Sigmoid colon (tissue), 7 donors: ENCODE measurements around the gene RHOA. TPM values are rescaled to one million over a fixed set of nuclear protein-coding genes. Genes with fewer than 3 reads are reported as not detected.
"Not testable (repeated sequence)": the region's sequence is repeated elsewhere in the genome, so short reads cannot be mapped to it uniquely, and the experiment has no call there.

Source experiments
- DNase-seq: peaks from one replicate; pipeline ENCODE4 v3.0.0-alpha.2; 2019
- H3K27ac ChIP-seq, 4 donors: fragments of 200-600 bp; sonication (generic); one replicate each; pipeline ENCODE4 v1.5.1; 2016 to 2019; ENCODE audit warnings: mild to moderate bottlenecking in 1 of 4
- H3K27me3 ChIP-seq, 3 donors: fragments of 200-600 bp; sonication (generic); one replicate each; pipeline ENCODE4 v1.5.1; 2019; ENCODE audit warnings: mild to moderate bottlenecking in 1 of 3
- H3K36me3 ChIP-seq, 4 donors: fragments of 200-600 bp; sonication (generic); one replicate each; pipeline ENCODE4 v1.5.1; 2016 to 2019
- H3K4me1 ChIP-seq, 4 donors: fragments of 200-600 bp; sonication (generic); one replicate each; pipeline ENCODE4 v1.5.1; 2017 to 2019
- H3K4me3 ChIP-seq, 4 donors: fragments of 200-600 bp; sonication (generic); one replicate each; pipeline ENCODE4 v1.5.1; 2017 to 2019; ENCODE audit warnings: mild to moderate bottlenecking in 2 of 4, moderate library complexity in 1 of 4
- H3K9me3 ChIP-seq, 4 donors: fragments of 200-600 bp in 3 of 4; sonication (generic) in 3 of 4; one replicate each; pipeline versions ENCODE4 v1.5.1 to v1.6.1; 2013 to 2019
- EP300 ChIP-seq, 4 donors: sonication (generic); formaldehyde crosslinking; IDR thresholded peaks; one replicate each; pipeline ENCODE4 v1.6.1; 2017; ENCODE audit warnings: antibody characterized with exemption in 4 of 4
- POLR2A ChIP-seq, 2 donors: fragments of 450-650 bp; IDR thresholded peaks; one replicate each; pipeline ENCODE4 v1.6.1; 2016; ENCODE audit warnings: antibody characterized with exemption in 2 of 2, mild to moderate bottlenecking in 2 of 2, moderate library complexity in 2 of 2
- POLR2AphosphoS5 ChIP-seq, 4 donors: sonication (generic); formaldehyde crosslinking; IDR thresholded peaks; one replicate each; pipeline ENCODE4 v1.6.1; 2017; ENCODE audit warnings: antibody characterized with exemption in 4 of 4
- WGBS, 2 donors: extraction: QIAGEN DNeasy Blood & Tissue Kit; methylation state at CpG; one replicate each; pipeline ENCODE4 v1.1.7; 2013; 5-methylcytosine and 5-hydroxymethylcytosine counted together
- intact Hi-C: fragments of 100-400 bp; cut with DNase I; formaldehyde crosslinking; loops from one replicate; pipeline ENCODE4 v1.15.1; 2023
- polyA plus RNA-seq, 3 donors: library from polyadenylated mRNA; stranded (reverse); fragments of 200-250 nt; gene quantifications; one replicate each; pipeline ENCODE4 v1.2.3, GENCODE V29; 2013
- total RNA-seq, 4 donors: library from RNA; depleted of rRNA; stranded (reverse); fragments of >200 nt; gene quantifications; one replicate each; pipeline ENCODE4 v1.1.0, GENCODE V29; 2016
- TF ChIP-seq, protein P1 (sequence below), 4 experiments: fragments of 450-650 bp in 3 of 4; fragments of 200-600 bp in 1 of 4; IDR thresholded peaks; one replicate each; pipeline ENCODE4 v1.5.1; 2016 to 2019; ENCODE audit warnings: antibody characterized with exemption in 4 of 4, mild to moderate bottlenecking in 3 of 4, moderate library complexity in 2 of 4
- donor health status: healthy with polysubstance abuse.
- donor health status: Bipolar disorder and iron deficiency.
- donor health status: healthy.

RHOA gene
- total and polyA plus RNA-seq, 7 donors = 369 to 516 (median 421) TPM

- intact Hi-C loops = no loop called here
These were observed 58.8 kb downstream of the RHOA start for GRCh38 chr3:49352890-49353421.

DNA sequence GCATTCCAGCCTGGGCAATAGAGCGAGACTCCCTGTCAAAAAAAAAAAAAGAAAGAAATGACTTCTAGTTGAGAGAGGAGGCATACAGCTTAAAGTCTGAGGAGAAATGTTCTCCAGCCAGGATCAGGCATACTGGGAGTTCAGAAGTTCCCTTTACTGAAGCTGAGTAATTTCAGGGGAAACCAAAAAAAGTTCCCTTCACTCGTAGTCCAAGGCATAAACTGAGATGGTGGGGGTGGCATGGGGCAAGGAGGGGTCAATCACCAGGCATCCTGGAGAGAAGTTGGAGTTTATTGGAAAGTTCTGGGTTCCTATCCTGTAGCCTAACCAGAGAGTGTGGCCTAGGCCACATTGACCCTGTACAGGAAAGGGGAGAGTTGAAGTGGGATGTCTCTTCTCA, 59.5 kb downstream of the RHOA start:
- no peak for DNase-seq
- Histone ChIP-seq H3K4me3 (no peak overlapping the region), H3K27me3 (no peaks in the 10 kb centered on the region), H3K9me3 (no peaks in the 10 kb centered on the region), H3K36me3 (peaks cover 0 to 13% (median 0%) of the 10 kb centered on the region in 4 donors), H3K4me1 (peaks cover 0 to 20% (median 14%) of the 10 kb centered on the region in 4 donors), H3K27ac (peak overlapping the region; percentile 42 to 63 (median 54))
- TF ChIP-seq POLR2A (IDR thresholded peaks at IDR 0.05) (no peak), POLR2AphosphoS5 (IDR thresholded peaks at IDR 0.05) (no peak), EP300 (IDR thresholded peaks at IDR 0.05) (no peak)
- TF ChIP-seq, protein P1, sequence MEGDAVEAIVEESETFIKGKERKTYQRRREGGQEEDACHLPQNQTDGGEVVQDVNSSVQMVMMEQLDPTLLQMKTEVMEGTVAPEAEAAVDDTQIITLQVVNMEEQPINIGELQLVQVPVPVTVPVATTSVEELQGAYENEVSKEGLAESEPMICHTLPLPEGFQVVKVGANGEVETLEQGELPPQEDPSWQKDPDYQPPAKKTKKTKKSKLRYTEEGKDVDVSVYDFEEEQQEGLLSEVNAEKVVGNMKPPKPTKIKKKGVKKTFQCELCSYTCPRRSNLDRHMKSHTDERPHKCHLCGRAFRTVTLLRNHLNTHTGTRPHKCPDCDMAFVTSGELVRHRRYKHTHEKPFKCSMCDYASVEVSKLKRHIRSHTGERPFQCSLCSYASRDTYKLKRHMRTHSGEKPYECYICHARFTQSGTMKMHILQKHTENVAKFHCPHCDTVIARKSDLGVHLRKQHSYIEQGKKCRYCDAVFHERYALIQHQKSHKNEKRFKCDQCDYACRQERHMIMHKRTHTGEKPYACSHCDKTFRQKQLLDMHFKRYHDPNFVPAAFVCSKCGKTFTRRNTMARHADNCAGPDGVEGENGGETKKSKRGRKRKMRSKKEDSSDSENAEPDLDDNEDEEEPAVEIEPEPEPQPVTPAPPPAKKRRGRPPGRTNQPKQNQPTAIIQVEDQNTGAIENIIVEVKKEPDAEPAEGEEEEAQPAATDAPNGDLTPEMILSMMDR (IDR thresholded peaks at IDR 0.05) = no peak
- 79 to 89% methylated on average over 2 of the region's 2 CpGs for WGBS, 2 donors
- intact Hi-C loops = no loop called here

More at GRCh38 chr3:49352890-49353421, 58.8 kb downstream of the RHOA start:
- DNase-seq = no peak
- no peak for TF ChIP-seq POLR2AphosphoS5 (IDR thresholded peaks at IDR 0.05)
- no peak for TF ChIP-seq POLR2A (IDR thresholded peaks at IDR 0.05)
- TF ChIP-seq, protein P1 (IDR thresholded peaks at IDR 0.05) = no peak
- Histone ChIP-seq H3K27ac (peak overlapping the region in 3 of 4 donors; percentile 42 to 63 (median 60)), H3K36me3 (peaks cover 0 to 13% (median 0%) of the 10 kb centered on the region in 4 donors), H3K27me3 (no peaks in the 10 kb centered on the region), H3K4me3 (no peak overlapping the region), H3K4me1 (peaks cover 0 to 24% (median 16%) of the 10 kb centered on the region in 4 donors), H3K9me3 (no peaks in the 10 kb centered on the region)
- 90% methylated on average over 5 of the region's 5 CpGs for WGBS, 2 donors

DNA sequence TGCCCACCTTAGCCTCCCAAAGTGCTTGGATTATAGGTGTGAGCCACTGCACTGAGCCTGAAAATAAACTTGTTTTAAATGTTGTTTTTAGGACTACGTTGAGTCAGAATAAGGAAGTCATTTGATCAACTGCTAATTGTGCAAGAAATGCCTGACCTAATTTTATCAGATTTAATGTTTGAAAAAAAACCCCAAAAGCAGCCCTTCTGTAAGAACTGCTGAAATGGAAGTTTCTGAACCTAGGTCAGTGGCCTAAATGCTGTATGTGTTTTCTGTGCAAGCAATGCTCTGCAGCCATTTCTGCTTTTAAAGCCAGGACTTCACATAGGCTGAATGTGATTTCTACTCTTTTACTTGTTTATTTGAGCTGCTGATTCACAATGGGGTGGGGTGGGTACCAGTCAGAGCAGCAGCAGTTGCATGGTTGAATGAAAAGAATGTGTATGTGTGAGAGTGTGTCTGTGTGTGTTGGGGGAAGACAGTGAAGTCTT, 60.2 kb downstream of the RHOA start:
- DNase-seq = no peak
- H3K4me1 ChIP-seq = peaks cover 0 to 13% (median 7%) of the 10 kb centered on the region in 4 donors
- no peaks in the 10 kb centered on the region for H3K9me3 ChIP-seq
- no peaks in the 10 kb centered on the region for H3K27me3 ChIP-seq
- 24 to 27% methylated on average over 1 of the region's 1 CpG for WGBS, 2 donors
- TF ChIP-seq EP300 (IDR thresholded peaks at IDR 0.05) (no peak), POLR2A (IDR thresholded peaks at IDR 0.05) (no peak), POLR2AphosphoS5 (IDR thresholded peaks at IDR 0.05) (peak in 2 of 4 donors; percentile 8 to 17)
- TF ChIP-seq, protein P1 (IDR thresholded peaks at IDR 0.05) = no peak
- intact Hi-C loops = no loop called here
- H3K27ac ChIP-seq = peak overlapping the region; percentile 42 to 63 (median 54)
- no peak overlapping the region for H3K4me3 ChIP-seq
- peaks cover 0 to 12% (median 0%) of the 10 kb centered on the region in 4 donors for H3K36me3 ChIP-seq

DNA sequence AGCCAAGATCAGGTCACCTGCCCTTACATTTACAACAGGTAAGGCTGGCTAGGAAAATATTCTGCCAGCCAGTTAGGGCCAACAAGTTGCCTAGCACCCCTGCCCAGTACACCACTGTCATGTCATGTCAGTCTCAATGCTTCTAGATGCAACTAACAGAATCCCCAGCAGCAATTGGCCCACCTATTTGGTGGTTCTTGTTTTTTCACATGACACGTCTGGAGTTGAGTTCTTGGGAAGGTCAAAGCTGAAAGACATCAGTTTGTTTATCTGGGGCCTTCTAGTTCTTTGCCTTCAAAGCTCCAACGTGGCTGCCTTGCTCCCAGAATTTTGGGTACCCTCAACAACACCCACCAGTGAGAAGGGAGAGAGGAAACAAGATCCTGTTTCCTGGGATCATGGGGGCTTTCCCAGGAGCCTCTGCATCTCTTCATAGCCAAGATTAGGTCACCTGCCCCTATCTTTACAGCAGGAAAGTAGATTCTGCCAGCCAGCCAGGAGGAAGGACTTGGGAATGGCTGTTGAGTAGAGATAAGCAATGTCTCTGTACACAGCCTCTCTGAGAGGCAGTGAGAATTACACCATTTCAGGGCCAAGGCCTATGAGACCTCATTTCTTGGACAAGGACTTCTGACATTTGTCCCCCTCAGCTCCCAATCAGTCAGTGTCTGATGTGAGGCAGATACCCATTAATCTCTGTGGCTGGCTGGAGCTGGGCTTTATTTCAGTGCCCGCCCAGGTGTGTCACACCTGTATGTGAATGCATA, 62.2 kb downstream of the RHOA start:
- TF ChIP-seq EP300 (IDR thresholded peaks at IDR 0.05) (no peak), POLR2A (IDR thresholded peaks at IDR 0.05) (no peak), POLR2AphosphoS5 (IDR thresholded peaks at IDR 0.05) (no peak)
- TF ChIP-seq, protein P1 (IDR thresholded peaks at IDR 0.05) = no peak
- WGBS, 2 donors = 72 to 77% methylated on average over 3 of the region's 3 CpGs
- Histone ChIP-seq H3K4me3 (no peak overlapping the region), H3K36me3 (no peaks in the 10 kb centered on the region), H3K27me3 (no peaks in the 10 kb centered on the region), H3K27ac (no peak overlapping the region), H3K4me1 (no peaks in the 10 kb centered on the region), H3K9me3 (no peaks in the 10 kb centered on the region)
- intact Hi-C loops = no loop called here
- no peak for DNase-seq

GRCh38 chr3:49348361-49348760, 63.4 kb downstream of the RHOA start:
- H3K4me3 ChIP-seq, H3K9me3 ChIP-seq, H3K27ac ChIP-seq, intact Hi-C loops, H3K27me3 ChIP-seq, DNase-seq, H3K36me3 ChIP-seq, H3K4me1 ChIP-seq: not testable (repeated sequence)
- WGBS, 2 donors = 94 to 96% methylated on average over 12 of the region's 12 CpGs
